H1 (cell line): Measurements from ENCODE around the gene B3GALT5. TPM values are rescaled to one million over a fixed set of nuclear protein-coding genes. Genes with fewer than 3 reads are reported as not detected.

Experiments used
- CTCF ChIA-PET: fragments of 300-600 bp; sonication (Branson Sonifier 250); formaldehyde crosslinking; loops from one replicate; lab custom pipeline; 2021; ENCODE audit not compliant: partially characterized antibody; lab: Charles Lee
- POLR2A ChIA-PET: fragments of 300-600 bp; sonication (Branson Sonifier 250); formaldehyde crosslinking; loops from one replicate; lab custom pipeline; 2021; ENCODE audit warnings: inconsistent platforms; ENCODE audit not compliant: partially characterized antibody; lab: Charles Lee
- DNase-seq, 2 experiments: peaks; one replicate each; pipeline versions ENCODE4 v3.0.0 to v3.0.0-alpha.2; 2010 to 2022; ENCODE audit warnings: low spot score in 2 of 2, low read depth in 1 of 2, mixed read lengths in 1 of 2
- FAIRE-seq: peaks from 2 replicates; lab custom pipeline; 2011; peaks lifted over from hg19 to GRCh38; lab: Jason Lieb, UNC
- H2AFZ ChIP-seq: 2 replicates; pipeline ENCODE4 v1.8.1; 2012; ENCODE audit warnings: low read length, inconsistent platforms
- H2AK5ac ChIP-seq: 2 replicates; pipeline ENCODE4 v1.6.1; 2013; ENCODE audit warnings: low read depth, low read length
- H2BK120ac ChIP-seq: replicated peaks from 2 replicates; pipeline ENCODE3; 2013; ENCODE audit warnings: low read depth, low read length, inconsistent platforms
- H2BK12ac ChIP-seq: 2 replicates; pipeline ENCODE4 v1.6.1; 2013; ENCODE audit warnings: low read depth, low read length
- H2BK15ac ChIP-seq: 2 replicates; pipeline ENCODE4 v1.6.1; 2013; ENCODE audit warnings: low read length
- H2BK20ac ChIP-seq: 2 replicates; pipeline ENCODE4 v1.6.1; 2013; ENCODE audit warnings: low read length
- H2BK5ac ChIP-seq: 2 replicates; pipeline ENCODE4 v1.6.1; 2013; ENCODE audit warnings: low read depth, low read length
- H3K14ac ChIP-seq: 2 replicates; pipeline ENCODE4 v1.6.1; 2013; ENCODE audit warnings: inconsistent platforms; ENCODE audit not compliant: insufficient read length
- H3K18ac ChIP-seq: 2 replicates; pipeline ENCODE4 v1.6.1; 2013; ENCODE audit warnings: low read length; ENCODE audit errors: extremely low read depth
- H3K23ac ChIP-seq: 2 replicates; pipeline ENCODE4 v1.6.1; 2013; ENCODE audit warnings: inconsistent platforms; ENCODE audit not compliant: insufficient read length
- H3K23me2 ChIP-seq: 2 replicates; pipeline ENCODE4 v1.6.1; 2013; ENCODE audit warnings: low read depth, low read length
- H3K27ac ChIP-seq: 2 replicates; pipeline ENCODE4 v1.6.1; 2011; ENCODE audit warnings: low read depth, low read length, inconsistent platforms
- H3K27me3 ChIP-seq, 4 experiments: replicated peaks in 1 of 4; 1 replicate in 1 of 4; 2 replicates in 3 of 4; pipeline versions ENCODE4 v1.6.1 to v1.8.1; 2011 to 2013; ENCODE audit warnings: low read length in 3 of 4, mild to moderate bottlenecking in 3 of 4, inconsistent platforms in 2 of 4, mixed read lengths in 2 of 4, moderate library complexity in 1 of 4; ENCODE audit not compliant: control insufficient read depth in 3 of 4, insufficient read depth in 3 of 4; ENCODE audit errors: extremely low read depth in 1 of 4
- H3K36me3 ChIP-seq, 4 experiments: 2 replicates each; pipeline versions ENCODE4 v1.6.1 to v1.8.1; 2011 to 2013; ENCODE audit warnings: mild to moderate bottlenecking in 4 of 4, low read length in 3 of 4, moderate library complexity in 2 of 4, control low read depth in 1 of 4, inconsistent platforms in 1 of 4; ENCODE audit not compliant: insufficient read depth in 4 of 4, control insufficient read depth in 2 of 4
- H3K4ac ChIP-seq: replicated peaks from 2 replicates; pipeline ENCODE3; 2013; ENCODE audit warnings: low read length, low read depth, mixed read lengths, inconsistent platforms; ENCODE audit not compliant: insufficient read length
- H3K4me1 ChIP-seq, 4 experiments: replicated peaks in 1 of 4; 1 replicate in 1 of 4; 2 replicates in 3 of 4; pipeline versions ENCODE4 v1.6.1 to v1.8.1; 2011 to 2013; ENCODE audit warnings: low read length in 3 of 4, inconsistent platforms in 2 of 4, mixed read lengths in 1 of 4; ENCODE audit not compliant: insufficient read depth in 4 of 4, control insufficient read depth in 3 of 4
- H3K4me2 ChIP-seq, 2 experiments: 2 replicates each; pipeline versions ENCODE4 v1.6.1 to v1.8.1; 2011 to 2013; ENCODE audit warnings: low read depth in 2 of 2, low read length in 2 of 2, control low read depth in 1 of 2, inconsistent platforms in 1 of 2, mild to moderate bottlenecking in 1 of 2; ENCODE audit not compliant: insufficient read depth in 1 of 2
- H3K4me3 ChIP-seq, 4 experiments: fragments of 200-600, 300-600 bp in 1 of 4; sonication (generic), shearing (Covaris generic), sonication (Bioruptor Twin) in 1 of 4; 2 replicates each; pipeline versions ENCODE4 v1.5.1 to v1.8.1; 2011 to 2016; ENCODE audit warnings: low read length in 4 of 4, low read depth in 3 of 4, control low read depth in 2 of 4, inconsistent platforms in 2 of 4, mild to moderate bottlenecking in 2 of 4, mixed read lengths in 1 of 4, moderate library complexity in 1 of 4; ENCODE audit not compliant: insufficient read depth in 2 of 4; ENCODE audit errors: extremely low read depth in 1 of 4
- H3K56ac ChIP-seq: replicated peaks from 2 replicates; pipeline ENCODE3; 2013; ENCODE audit warnings: low read depth, mild to moderate bottlenecking, mixed read lengths, low read length, inconsistent platforms; ENCODE audit not compliant: insufficient read length
- H3K79me1 ChIP-seq: 2 replicates; pipeline ENCODE4 v1.6.1; 2013; ENCODE audit warnings: low read depth, low read length, control low read depth
- H3K79me2 ChIP-seq, 2 experiments: 2 replicates each; pipeline versions ENCODE4 v1.6.1 to v1.8.1; 2012 to 2013; ENCODE audit warnings: low read length in 2 of 2, mild to moderate bottlenecking in 2 of 2, inconsistent platforms in 1 of 2; ENCODE audit not compliant: insufficient read depth in 2 of 2, control insufficient read depth in 1 of 2
- H3K9ac ChIP-seq, 4 experiments: replicated peaks in 1 of 4; 1 replicate in 1 of 4; 2 replicates in 3 of 4; pipeline versions ENCODE4 v1.6.1 to v1.8.1; 2011 to 2013; ENCODE audit warnings: low read depth in 3 of 4, low read length in 3 of 4, control low read depth in 2 of 4, mild to moderate bottlenecking in 2 of 4, moderate library complexity in 2 of 4, inconsistent platforms in 1 of 4; ENCODE audit errors: extremely low read depth in 1 of 4
- H3K9me3 ChIP-seq, 2 experiments: 2 replicates each; pipeline versions ENCODE4 v1.6.1 to v1.8.1; 2012 to 2013; ENCODE audit warnings: mild to moderate bottlenecking in 2 of 2, moderate library complexity in 2 of 2, control low read depth in 1 of 2, inconsistent platforms in 1 of 2, low read depth in 1 of 2, low read length in 1 of 2, mixed read lengths in 1 of 2; ENCODE audit not compliant: insufficient read depth in 2 of 2
- H4K20me1 ChIP-seq, 2 experiments: replicated peaks in 1 of 2; 2 replicates each; pipeline versions ENCODE3 to v1.8.1; 2011 to 2013; ENCODE audit warnings: inconsistent platforms in 2 of 2, low read length in 2 of 2, mild to moderate bottlenecking in 1 of 2; ENCODE audit not compliant: insufficient read depth in 2 of 2, control insufficient read depth in 1 of 2
- H4K5ac ChIP-seq: 2 replicates; pipeline ENCODE4 v1.6.1; 2013; ENCODE audit warnings: low read length, low read depth, mixed read lengths, inconsistent platforms; ENCODE audit not compliant: insufficient read length
- H4K8ac ChIP-seq: 2 replicates; pipeline ENCODE4 v1.8.0; 2013; ENCODE audit warnings: mild to moderate bottlenecking, moderate library complexity, low read length, inconsistent platforms; ENCODE audit not compliant: insufficient read depth; ENCODE audit errors: extremely low read depth
- H4K91ac ChIP-seq: replicated peaks from 2 replicates; pipeline ENCODE3; 2013; ENCODE audit warnings: low read length, mixed read lengths, inconsistent platforms; ENCODE audit not compliant: insufficient read length
- MAFK ChIP-seq: IDR thresholded peaks from 2 replicates; pipeline ENCODE4 v1.6.1; 2012; ENCODE audit warnings: low read depth, mild to moderate bottlenecking, improper control_type of control experiment, low read length
- POU5F1 ChIP-seq: IDR thresholded peaks from 2 replicates; pipeline ENCODE4 v1.6.1; 2011; ENCODE audit warnings: low read depth, mild to moderate bottlenecking, low read length, moderate library complexity
- polyA plus RNA-seq, 7 experiments: library from polyadenylated mRNA; depleted of rRNA in 3 of 7; stranded (reverse) in 5 of 7; unstranded in 2 of 7; fragments of >200 nt in 5 of 7; fragments of 200-250 nt in 2 of 7; gene quantifications; 1 replicate in 5 of 7; 2 replicates in 1 of 7; 4 replicates in 1 of 7; pipeline versions ENCODE4 v1.2.1 to v1.2.3, GENCODE V29; 2011 to 2013; ENCODE audit warnings: missing spikeins in 2 of 7, mixed read lengths in 2 of 7
- total RNA-seq: library from RNA; stranded (reverse); fragmentation: NEBNext Ultra II Directional; extraction: Animal tissue kit (Norgen Biotek cat#: 25700); gene quantifications from 2 replicates; pipeline ENCODE4 v1.2.1, GENCODE V29; 2021

The B3GALT5 gene
- total and polyA plus RNA-seq, 2 of the 8 experiments (the other 6 are each of a cell fraction or from before 2014, with no cell fraction given): 11.9 to 25.1 TPM

DNA sequence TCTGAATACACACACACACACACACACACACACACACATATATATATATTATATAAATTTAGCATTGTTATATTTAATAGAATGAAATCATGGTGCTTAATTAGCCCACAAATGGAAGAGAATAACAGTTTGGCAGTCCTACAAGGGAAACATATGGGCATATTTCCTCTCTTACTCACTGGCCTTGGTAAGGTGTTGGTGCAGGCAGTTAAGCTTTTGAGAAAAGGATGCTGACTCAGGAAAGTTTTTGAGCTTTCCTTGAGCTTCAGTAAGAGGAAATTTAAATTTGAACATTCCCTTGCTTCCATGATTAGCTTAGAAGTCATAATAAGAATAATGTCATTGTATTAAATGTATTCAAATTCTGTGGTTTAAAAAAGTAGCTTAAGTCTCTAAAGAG is 37.0 kb upstream of the B3GALT5 start:
- Histone ChIP-seq H2BK20ac (no peak overlapping the region), H3K27ac (no peak overlapping the region), H3K23me2 (no peaks in the 10 kb centered on the region), H3K4me2 (no peak overlapping the region), H3K56ac (no peak overlapping the region), H2AK5ac (no peak overlapping the region), H4K8ac (no peak overlapping the region), H4K5ac (no peak overlapping the region), H3K23ac (no peak overlapping the region), H3K18ac (no peak overlapping the region), H2BK15ac (no peak overlapping the region), H3K4ac (no peak overlapping the region), H2BK12ac (no peak overlapping the region), H4K91ac (no peak overlapping the region), H3K4me3 (no peak overlapping the region), H2BK120ac (no peak overlapping the region), H3K9me3 (no peaks in the 10 kb centered on the region), H3K79me2 (no peaks in the 10 kb centered on the region), H2BK5ac (no peak overlapping the region), H3K36me3 (no peaks in the 10 kb centered on the region), H3K27me3 (no peaks in the 10 kb centered on the region), H3K4me1 (peaks cover 0 to 5% (median 3%) of the 10 kb centered on the region in 4 experiments; a peak in 5 of 7 replicates), H3K14ac (no peak overlapping the region), H3K79me1 (no peaks in the 10 kb centered on the region)
- FAIRE-seq (no peak), DNase-seq (no peak)
- ChIA-PET POLR2A (interaction anchor here (0.9 to 1.3 kb wide), 2 partner anchors 17 to 36 kb away, joined by 3 to 4 read pairs; no protein-coding TSS in a partner anchor), CTCF (interaction anchor here (0.8 to 2.2 kb wide), 6 partner anchors 11 to 101 kb away, joined by 3 to 6 read pairs (median 3); no protein-coding TSS in a partner anchor)
- no peak for TF ChIP-seq POU5F1
- TF ChIP-seq MAFK: peak; percentile 78
- TF ChIP-seq, all 59 proteins: peak for 1
- Histone ChIP-seq H2AFZ (no peak overlapping the region), H3K9ac (no peak overlapping the region), H4K20me1 (no peaks in the 10 kb centered on the region)
